ENCODE data around the gene TUBG2.

TUBG2 gene

DNA sequence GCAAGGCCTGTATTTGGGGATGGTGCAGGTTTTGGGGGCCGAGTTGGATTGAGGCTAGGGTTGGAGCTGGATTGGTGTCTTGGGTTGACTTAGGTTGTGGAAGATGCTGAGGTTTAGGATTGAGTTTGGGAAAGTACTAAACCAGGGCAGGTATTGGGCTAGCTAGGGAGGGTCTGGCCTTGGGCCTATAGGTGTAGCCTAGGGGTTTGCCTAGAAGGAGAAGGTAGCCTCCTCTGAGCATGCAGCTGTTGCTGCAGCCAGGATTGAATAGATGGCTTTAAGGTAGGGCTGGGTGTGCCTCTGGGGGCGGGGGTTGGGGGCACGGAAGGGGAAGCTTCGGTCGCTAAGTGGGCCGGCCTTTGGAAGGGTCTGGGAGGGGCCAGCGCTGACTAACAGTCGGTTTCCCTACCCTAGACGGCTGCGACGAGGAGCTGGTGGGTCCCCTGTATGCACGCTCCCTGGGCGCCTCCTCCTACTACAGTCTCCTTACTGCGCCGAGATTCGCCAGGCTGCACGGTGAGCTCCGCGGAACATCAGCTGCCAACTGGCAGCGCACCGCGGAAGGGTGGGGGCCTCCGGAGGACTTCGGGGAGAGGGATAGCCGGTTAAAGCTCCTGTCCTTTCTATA is 24.4 kb downstream of the TUBG2 start:
- peak overlapping the region in 1 of 2 experiments; percentile 75 for H3K4ac ChIP-seq (ENCODE audit: low read depth in 1 of 2, low read length in 2 of 2)
- WGBS, result 30% methylated on average over 25 of the region's 25 CpGs

DNA sequence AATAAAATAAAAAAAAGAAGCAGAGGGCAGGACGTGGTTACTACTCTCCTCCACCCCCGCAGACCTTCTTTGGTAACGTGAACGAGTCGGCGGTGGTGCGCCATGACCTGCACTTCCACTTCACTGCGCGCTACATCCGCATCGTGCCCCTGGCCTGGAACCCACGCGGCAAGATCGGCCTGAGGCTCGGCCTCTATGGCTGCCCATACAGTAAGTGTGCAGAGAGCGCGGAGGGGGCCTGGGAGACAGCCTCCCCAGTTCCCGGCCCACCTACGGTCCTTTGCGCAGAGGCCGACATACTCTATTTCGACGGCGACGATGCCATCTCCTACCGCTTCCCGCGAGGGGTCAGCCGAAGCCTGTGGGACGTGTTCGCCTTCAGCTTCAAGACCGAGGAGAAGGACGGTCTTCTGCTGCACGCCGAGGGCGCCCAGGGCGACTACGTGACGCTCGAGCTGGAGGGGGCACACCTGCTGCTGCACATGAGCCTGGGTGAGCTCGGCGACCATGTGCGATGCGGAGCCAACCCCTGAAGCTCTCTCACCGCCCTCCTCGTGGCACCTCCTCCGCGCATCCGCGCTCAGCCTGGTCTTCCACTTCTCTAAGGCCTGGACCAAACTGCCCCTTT is 26.0 kb downstream of the TUBG2 start:
- no peak overlapping the region for H3K4ac ChIP-seq (ENCODE audit: low read depth in 1 of 2, low read length in 2 of 2)
- no peak overlapping the region for H4K8ac ChIP-seq (ENCODE audit: low read length)
- no peak overlapping the region for H3K27ac ChIP-seq (ENCODE audit: low read length, poor library complexity, severe bottlenecking)
- H3K18ac ChIP-seq (ENCODE audit: low read depth in 1 of 2, low read length in 2 of 2), result no peak overlapping the region
- no peaks in the 10 kb centered on the region for H3K9me3 ChIP-seq (ENCODE audit: control insufficient read depth, low read length)
- no peak overlapping the region for H3K14ac ChIP-seq (ENCODE audit: low read length in 2 of 2)
- no peak overlapping the region for H2BK12ac ChIP-seq (ENCODE audit: low read length in 2 of 2)
- H3K36me3 ChIP-seq (ENCODE audit: control insufficient read depth in 1 of 2, insufficient read depth in 2 of 2, low read depth in 1 of 2, low read length in 2 of 2), result peaks cover 41 to 50% of the 10 kb centered on the region in 2 experiments
- peaks cover 19% of the 10 kb centered on the region for H3K4me1 ChIP-seq (ENCODE audit: control insufficient read depth, insufficient read depth, low read depth, low read length)
- H3K9ac ChIP-seq (ENCODE audit: low read length), result no peak overlapping the region
- H4K91ac ChIP-seq (ENCODE audit: low read length), result no peak overlapping the region
- H2BK5ac ChIP-seq (ENCODE audit: low read depth, low read length, poor library complexity, severe bottlenecking), result no peak overlapping the region
- H3K79me1 ChIP-seq (replicated peaks; ENCODE audit: low read length, poor library complexity, severe bottlenecking), result peaks cover 13% of the 10 kb centered on the region
- H2BK120ac ChIP-seq (ENCODE audit: low read depth, low read length), result no peak overlapping the region
- H2AFZ ChIP-seq (ENCODE audit: low read depth, low read length), result no peak overlapping the region
- no peak overlapping the region for H2AK5ac ChIP-seq (ENCODE audit: low read length, severe bottlenecking)
- no peak overlapping the region for H2BK15ac ChIP-seq (ENCODE audit: low read depth, poor library complexity, severe bottlenecking)
- no peak for DNase-seq
- no peak overlapping the region for H3K4me2 ChIP-seq (ENCODE audit: low read length, poor library complexity, severe bottlenecking)
- no peak overlapping the region for H3K4me3 ChIP-seq (ENCODE audit: insufficient read depth in 1 of 2, low read depth in 1 of 2, low read length in 2 of 2)
- no peaks in the 10 kb centered on the region for H3K27me3 ChIP-seq (ENCODE audit: control insufficient read depth in 1 of 2, insufficient read depth in 1 of 2, low read length in 2 of 2)
- WGBS, result 97% methylated on average over 50 of the region's 50 CpGs
- no peak overlapping the region for H3K23ac ChIP-seq (ENCODE audit: low read length in 2 of 2)

More for the DNA sequence above, 24.4 kb downstream of the TUBG2 start:
- peak overlapping the region in 1 of 2 experiments; percentile 60 for H3K23ac ChIP-seq (ENCODE audit: low read length in 2 of 2)
- H4K8ac ChIP-seq (ENCODE audit: low read length), result peak overlapping the region; percentile 3
- H3K9me3 ChIP-seq (ENCODE audit: control insufficient read depth, low read length), result no peaks in the 10 kb centered on the region
- peak overlapping the region; percentile 88 for H3K9ac ChIP-seq (ENCODE audit: low read length)
- peak overlapping the region; percentile 42 for H2BK120ac ChIP-seq (ENCODE audit: low read depth, low read length)
- peak overlapping the region; percentile 85 for H3K4me2 ChIP-seq (ENCODE audit: low read length, poor library complexity, severe bottlenecking)
- H2BK12ac ChIP-seq (ENCODE audit: low read length in 2 of 2), result peak overlapping the region in 1 of 2 experiments; percentile 67
- H3K36me3 ChIP-seq (ENCODE audit: control insufficient read depth in 1 of 2, insufficient read depth in 2 of 2, low read depth in 1 of 2, low read length in 2 of 2), result peaks cover 35 to 37% of the 10 kb centered on the region in 2 experiments
- H3K14ac ChIP-seq (ENCODE audit: low read length in 2 of 2), result peak overlapping the region in 1 of 2 experiments; percentile 30
- H3K27me3 ChIP-seq (ENCODE audit: control insufficient read depth in 1 of 2, insufficient read depth in 1 of 2, low read length in 2 of 2), result no peaks in the 10 kb centered on the region
- peak overlapping the region; percentile 69 to 89 for H3K18ac ChIP-seq (ENCODE audit: low read depth in 1 of 2, low read length in 2 of 2)
- no peak overlapping the region for H2BK5ac ChIP-seq (ENCODE audit: low read depth, low read length, poor library complexity, severe bottlenecking)
- no peak overlapping the region for H3K27ac ChIP-seq (ENCODE audit: low read length, poor library complexity, severe bottlenecking)
- H3K4me3 ChIP-seq (ENCODE audit: insufficient read depth in 1 of 2, low read depth in 1 of 2, low read length in 2 of 2), result peak overlapping the region in 1 of 2 experiments; percentile 89
- no peak overlapping the region for H2AK5ac ChIP-seq (ENCODE audit: low read length, severe bottlenecking)
- H3K79me1 ChIP-seq (replicated peaks; ENCODE audit: low read length, poor library complexity, severe bottlenecking), result peaks cover 13% of the 10 kb centered on the region
- H2BK15ac ChIP-seq (ENCODE audit: low read depth, poor library complexity, severe bottlenecking), result peak overlapping the region; percentile 49
- DNase-seq, result peak; percentile 15
- H3K4me1 ChIP-seq (ENCODE audit: control insufficient read depth, insufficient read depth, low read depth, low read length), result peaks cover 29% of the 10 kb centered on the region
- no peak overlapping the region for H4K91ac ChIP-seq (ENCODE audit: low read length)
- H2AFZ ChIP-seq (ENCODE audit: low read depth, low read length), result no peak overlapping the region

DNA sequence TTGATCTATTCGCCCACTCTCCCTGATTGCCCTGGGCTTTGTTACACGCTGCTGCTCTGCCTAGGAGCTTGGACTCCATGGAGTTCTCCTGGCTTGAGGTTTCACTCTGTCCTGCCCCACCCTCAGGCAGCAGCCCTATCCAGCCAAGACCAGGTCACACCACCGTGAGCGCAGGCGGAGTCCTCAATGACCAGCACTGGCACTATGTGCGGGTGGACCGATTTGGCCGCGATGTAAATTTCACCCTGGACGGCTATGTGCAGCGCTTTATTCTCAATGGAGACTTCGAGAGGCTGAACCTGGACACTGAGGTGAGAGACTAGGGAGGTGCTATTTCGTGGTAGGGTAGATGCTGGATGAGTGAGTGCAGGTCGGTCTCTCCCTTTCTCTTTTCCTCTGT is 26.7 kb downstream of the TUBG2 start:
- no peak overlapping the region for H3K27ac ChIP-seq (ENCODE audit: low read length, poor library complexity, severe bottlenecking)

DNA sequence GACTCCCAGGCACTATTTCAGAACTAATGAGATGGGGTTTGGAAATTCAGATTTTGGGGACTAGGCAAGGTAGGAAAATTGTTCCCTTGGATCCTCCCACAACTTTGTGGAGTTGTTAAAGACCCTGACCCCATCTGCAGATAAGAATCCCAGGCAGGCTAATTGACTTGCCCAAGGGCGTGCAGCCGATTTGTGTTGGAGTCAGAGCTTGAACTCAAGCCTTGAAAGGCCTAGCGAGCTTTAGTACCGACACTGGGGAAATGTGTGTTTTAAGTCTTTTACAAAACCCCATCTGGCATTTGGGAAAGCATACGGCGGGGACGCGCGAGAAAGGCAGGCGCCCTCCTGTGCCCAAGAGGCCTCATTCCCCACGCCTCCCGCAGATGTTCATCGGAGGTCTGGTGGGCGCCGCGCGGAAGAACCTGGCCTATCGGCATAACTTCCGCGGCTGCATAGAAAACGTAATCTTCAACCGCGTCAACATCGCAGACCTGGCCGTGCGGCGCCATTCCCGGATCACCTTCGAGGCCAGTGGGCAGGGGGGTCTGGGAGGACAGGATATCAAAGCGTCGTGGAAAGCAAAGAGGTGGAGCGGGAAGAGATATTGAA is 27.5 kb downstream of the TUBG2 start:
- Histone ChIP-seq H2BK12ac (ENCODE audit: low read length in 2 of 2) (no peak overlapping the region), H2BK5ac (ENCODE audit: low read depth, low read length, poor library complexity, severe bottlenecking) (no peak overlapping the region), H3K4me2 (ENCODE audit: low read length, poor library complexity, severe bottlenecking) (no peak overlapping the region), H3K18ac (ENCODE audit: low read depth in 1 of 2, low read length in 2 of 2) (no peak overlapping the region), H4K91ac (ENCODE audit: low read length) (no peak overlapping the region), H2AK5ac (ENCODE audit: low read length, severe bottlenecking) (no peak overlapping the region), H2BK120ac (ENCODE audit: low read depth, low read length) (no peak overlapping the region), H2BK15ac (ENCODE audit: low read depth, poor library complexity, severe bottlenecking) (no peak overlapping the region), H3K14ac (ENCODE audit: low read length in 2 of 2) (no peak overlapping the region), H3K23ac (ENCODE audit: low read length in 2 of 2) (no peak overlapping the region), H3K79me1 (replicated peaks; ENCODE audit: low read length, poor library complexity, severe bottlenecking) (peaks cover 6% of the 10 kb centered on the region), H3K9ac (ENCODE audit: low read length) (no peak overlapping the region), H3K9me3 (ENCODE audit: control insufficient read depth, low read length) (no peaks in the 10 kb centered on the region), H3K4me3 (ENCODE audit: insufficient read depth in 1 of 2, low read depth in 1 of 2, low read length in 2 of 2) (no peak overlapping the region), H4K8ac (ENCODE audit: low read length) (no peak overlapping the region), H3K4ac (ENCODE audit: low read depth in 1 of 2, low read length in 2 of 2) (no peak overlapping the region), H2AFZ (ENCODE audit: low read depth, low read length) (no peak overlapping the region), H3K4me1 (ENCODE audit: control insufficient read depth, insufficient read depth, low read depth, low read length) (peaks cover 10% of the 10 kb centered on the region), H3K36me3 (ENCODE audit: control insufficient read depth in 1 of 2, insufficient read depth in 2 of 2, low read depth in 1 of 2, low read length in 2 of 2) (peaks cover 55 to 66% of the 10 kb centered on the region in 2 experiments), H3K27ac (ENCODE audit: low read length, poor library complexity, severe bottlenecking) (no peak overlapping the region), H3K27me3 (ENCODE audit: control insufficient read depth in 1 of 2, insufficient read depth in 1 of 2, low read length in 2 of 2) (no peaks in the 10 kb centered on the region)
- DNase-seq, result no peak
- 97% methylated on average over 32 of the region's 32 CpGs for WGBS

More for the DNA sequence above, 26.7 kb downstream of the TUBG2 start:
- Histone ChIP-seq H3K23ac (ENCODE audit: low read length in 2 of 2) (no peak overlapping the region), H3K36me3 (ENCODE audit: control insufficient read depth in 1 of 2, insufficient read depth in 2 of 2, low read depth in 1 of 2, low read length in 2 of 2) (peaks cover 47 to 58% of the 10 kb centered on the region in 2 experiments), H4K91ac (ENCODE audit: low read length) (no peak overlapping the region), H2AK5ac (ENCODE audit: low read length, severe bottlenecking) (no peak overlapping the region), H2BK15ac (ENCODE audit: low read depth, poor library complexity, severe bottlenecking) (no peak overlapping the region), H2BK5ac (ENCODE audit: low read depth, low read length, poor library complexity, severe bottlenecking) (no peak overlapping the region), H2AFZ (ENCODE audit: low read depth, low read length) (no peak overlapping the region), H3K79me1 (replicated peaks; ENCODE audit: low read length, poor library complexity, severe bottlenecking) (peaks cover 7% of the 10 kb centered on the region), H3K9ac (ENCODE audit: low read length) (no peak overlapping the region), H3K4ac (ENCODE audit: low read depth in 1 of 2, low read length in 2 of 2) (no peak overlapping the region), H3K4me2 (ENCODE audit: low read length, poor library complexity, severe bottlenecking) (no peak overlapping the region), H3K18ac (ENCODE audit: low read depth in 1 of 2, low read length in 2 of 2) (no peak overlapping the region), H3K4me3 (ENCODE audit: insufficient read depth in 1 of 2, low read depth in 1 of 2, low read length in 2 of 2) (no peak overlapping the region), H2BK120ac (ENCODE audit: low read depth, low read length) (no peak overlapping the region), H3K14ac (ENCODE audit: low read length in 2 of 2) (no peak overlapping the region), H3K9me3 (ENCODE audit: control insufficient read depth, low read length) (no peaks in the 10 kb centered on the region), H4K8ac (ENCODE audit: low read length) (no peak overlapping the region), H3K27me3 (ENCODE audit: control insufficient read depth in 1 of 2, insufficient read depth in 1 of 2, low read length in 2 of 2) (no peaks in the 10 kb centered on the region), H3K4me1 (ENCODE audit: control insufficient read depth, insufficient read depth, low read depth, low read length) (peaks cover 13% of the 10 kb centered on the region), H2BK12ac (ENCODE audit: low read length in 2 of 2) (no peak overlapping the region)
- 97% methylated on average over 12 of the region's 14 CpGs for WGBS
- no peak for DNase-seq
